PC-9 (cell line): ENCODE data around the gene EXOSC5. TPM values are rescaled to one million over a fixed set of nuclear protein-coding genes. Genes with fewer than 3 reads are reported as not detected.

Experiments
- BruUV-seq: library from RNA; stranded (reverse); fragments of 400-500 nt; replicated peaks from 2 replicates; lab custom pipeline; 2021; lab: Mats Ljungman, UMichigan
- CTCF ChIA-PET: fragments of 300-600 bp; sonication (Branson Sonifier 250); formaldehyde crosslinking; loops from one replicate; lab custom pipeline; 2022; ENCODE audit warnings: antibody characterized with exemption; lab: Charles Lee
- POLR2A ChIA-PET: fragments of 300-600 bp; sonication (Branson Sonifier 250); formaldehyde crosslinking; loops from one replicate; lab custom pipeline; 2022; ENCODE audit warnings: antibody characterized with exemption; ENCODE audit not compliant: unreplicated experiment; lab: Charles Lee
- DNase-seq, 2 experiments: peaks; one replicate each; pipeline versions ENCODE4 v3.0.0 to v3.0.0-alpha.2; 2015 to 2022; ENCODE audit warnings: mixed read lengths in 1 of 2
- H2AFZ ChIP-seq: fragments of 200-600 bp; sonication (generic); 2 replicates; pipeline ENCODE4 v1.8.1; 2017; ENCODE audit warnings: antibody characterized with exemption
- H3F3A ChIP-seq: fragments of 200-600 bp; sonication (generic); 2 replicates; pipeline ENCODE4 v1.8.1; 2017; ENCODE audit warnings: antibody characterized with exemption, mild to moderate bottlenecking, low read depth; ENCODE audit not compliant: insufficient read depth
- H3K27ac ChIP-seq: fragments of 200-600 bp; sonication (generic); 2 replicates; pipeline ENCODE4 v1.6.1; 2016; ENCODE audit warnings: mixed run types
- H3K27me3 ChIP-seq: fragments of 200-600 bp; sonication (generic); 2 replicates; pipeline ENCODE4 v1.6.1; 2016; ENCODE audit warnings: low read depth, mixed run types; ENCODE audit not compliant: insufficient read depth
- H3K36me3 ChIP-seq: fragments of 200-600 bp; sonication (generic); 2 replicates; pipeline ENCODE4 v1.6.1; 2016; ENCODE audit warnings: low read depth, mixed run types
- H3K4me1 ChIP-seq: fragments of 200-600 bp; sonication (generic); replicated peaks from 2 replicates; pipeline ENCODE4 v1.6.1; 2016; ENCODE audit warnings: mixed run types; ENCODE audit not compliant: insufficient read depth
- H3K4me2 ChIP-seq: fragments of 200-600 bp; sonication (generic); 2 replicates; pipeline ENCODE4 v1.6.1; 2017; ENCODE audit warnings: mixed run types
- H3K4me3 ChIP-seq: fragments of 200-600 bp; sonication (generic); 2 replicates; pipeline ENCODE4 v1.6.1; 2016; ENCODE audit warnings: mixed run types
- H3K79me2 ChIP-seq: fragments of 200-600 bp; sonication (generic); 2 replicates; pipeline ENCODE4 v1.6.1; 2017; ENCODE audit warnings: low read depth, mixed run types
- H3K9me2 ChIP-seq: fragments of 200-600 bp; sonication (generic); 2 replicates; pipeline ENCODE4 v1.8.1; 2017; ENCODE audit warnings: mild to moderate bottlenecking; ENCODE audit not compliant: insufficient read depth
- H3K9me3 ChIP-seq: fragments of 200-600 bp; sonication (generic); 2 replicates; pipeline ENCODE4 v1.8.1; 2016; ENCODE audit warnings: low read depth; ENCODE audit not compliant: insufficient read depth
- H4K20me1 ChIP-seq: fragments of 200-600 bp; sonication (generic); 2 replicates; pipeline ENCODE4 v1.8.1; 2017; ENCODE audit not compliant: insufficient read depth
- EZH2 ChIP-seq: fragments of 200-600 bp; sonication (generic); IDR thresholded peaks from 2 replicates; pipeline ENCODE4 v1.8.0; 2017; ENCODE audit warnings: antibody characterized with exemption, low read depth
- intact Hi-C: fragments of 100-400 bp; cut with micrococcal nuclease; formaldehyde crosslinking; loops from one replicate; pipeline ENCODE4 v1.10.0; 2022; ENCODE audit not compliant: unreplicated experiment
- total RNA-seq: library from RNA; stranded (reverse); gene quantifications from 2 replicates; pipeline ENCODE4 v1.2.3, GENCODE V29; 2021
- TF ChIP-seq, protein P1 (sequence below): fragments of 200-600 bp; sonication (generic); conservative IDR thresholded peaks from 2 replicates; pipeline ENCODE4 v1.6.1; 2017; ENCODE audit warnings: mixed run types, antibody characterized with exemption, mild to moderate bottlenecking, moderate library complexity

EXOSC5 gene
- total RNA-seq, 1 experiment from 2014 or later = 37.7 TPM

GRCh38 chr19:41416194-41416674, 19.1 kb upstream of the EXOSC5 start:
- no peaks in the 10 kb centered on the region for H3K4me1 ChIP-seq
- no peaks in the 10 kb centered on the region for H3K27me3 ChIP-seq
- no peak overlapping the region for H2AFZ ChIP-seq
- no peak overlapping the region for H3K27ac ChIP-seq
- no peak for TF ChIP-seq EZH2
- TF ChIP-seq, protein P1, sequence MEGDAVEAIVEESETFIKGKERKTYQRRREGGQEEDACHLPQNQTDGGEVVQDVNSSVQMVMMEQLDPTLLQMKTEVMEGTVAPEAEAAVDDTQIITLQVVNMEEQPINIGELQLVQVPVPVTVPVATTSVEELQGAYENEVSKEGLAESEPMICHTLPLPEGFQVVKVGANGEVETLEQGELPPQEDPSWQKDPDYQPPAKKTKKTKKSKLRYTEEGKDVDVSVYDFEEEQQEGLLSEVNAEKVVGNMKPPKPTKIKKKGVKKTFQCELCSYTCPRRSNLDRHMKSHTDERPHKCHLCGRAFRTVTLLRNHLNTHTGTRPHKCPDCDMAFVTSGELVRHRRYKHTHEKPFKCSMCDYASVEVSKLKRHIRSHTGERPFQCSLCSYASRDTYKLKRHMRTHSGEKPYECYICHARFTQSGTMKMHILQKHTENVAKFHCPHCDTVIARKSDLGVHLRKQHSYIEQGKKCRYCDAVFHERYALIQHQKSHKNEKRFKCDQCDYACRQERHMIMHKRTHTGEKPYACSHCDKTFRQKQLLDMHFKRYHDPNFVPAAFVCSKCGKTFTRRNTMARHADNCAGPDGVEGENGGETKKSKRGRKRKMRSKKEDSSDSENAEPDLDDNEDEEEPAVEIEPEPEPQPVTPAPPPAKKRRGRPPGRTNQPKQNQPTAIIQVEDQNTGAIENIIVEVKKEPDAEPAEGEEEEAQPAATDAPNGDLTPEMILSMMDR = no peak
- no peaks in the 10 kb centered on the region for H3K79me2 ChIP-seq
- H3K4me2 ChIP-seq = no peak overlapping the region
- CTCF ChIA-PET = interaction anchor here (0.7 kb wide), 1 partner anchor 580 kb away, joined by 4 read pairs; no protein-coding TSS in a partner anchor
- POLR2A ChIA-PET = no interaction called here
- H3K4me3 ChIP-seq = no peak overlapping the region
- H4K20me1 ChIP-seq = no peaks in the 10 kb centered on the region
- no peaks in the 10 kb centered on the region for H3F3A ChIP-seq
- no peaks in the 10 kb centered on the region for H3K9me3 ChIP-seq
- DNase-seq = no peak
- no TSS peak for BruUV-seq
- 0 out of 2 replicates have a peak, but pooled peaks cover 2% of the 10 kb centered on the region for H3K36me3 ChIP-seq
- no peaks in the 10 kb centered on the region for H3K9me2 ChIP-seq
- intact Hi-C loops = no loop called here

GRCh38 chr19:41415154-41415571, 18.0 kb upstream of the EXOSC5 start:
- H3K36me3 ChIP-seq = 0 out of 2 replicates have a peak, but pooled peaks cover 2% of the 10 kb centered on the region
- CTCF ChIA-PET = no interaction called here
- DNase-seq = no peak

GRCh38 chr19:41414461-41414860, 17.3 kb upstream of the EXOSC5 start:
- Histone ChIP-seq H3K4me3 (no peak overlapping the region), H4K20me1 (no peaks in the 10 kb centered on the region), H3K27ac (no peak overlapping the region), H3K4me2 (no peak overlapping the region), H3K27me3 (no peaks in the 10 kb centered on the region), H2AFZ (no peak overlapping the region), H3K9me3 (no peaks in the 10 kb centered on the region), H3K36me3 (0 out of 2 replicates have a peak, but pooled peaks cover 2% of the 10 kb centered on the region), H3K79me2 (no peaks in the 10 kb centered on the region), H3F3A (no peaks in the 10 kb centered on the region), H3K4me1 (peaks cover under 1% of the 10 kb centered on the region; the same call in 1 of the 2 replicates), H3K9me2 (no peaks in the 10 kb centered on the region)
- CTCF ChIA-PET = interaction anchor here (0.6 kb wide), 1 partner anchor 49 kb away, joined by 6 read pairs; no protein-coding TSS in a partner anchor
- DNase-seq = no peak
- POLR2A ChIA-PET = no interaction called here
- TF ChIP-seq, protein P1 = no peak
- TF ChIP-seq EZH2 = no peak
- no TSS peak for BruUV-seq
- intact Hi-C loops = no loop called here

More at GRCh38 chr19:41415154-41415571, 18.0 kb upstream of the EXOSC5 start:
- no peak overlapping the region for H3K4me3 ChIP-seq
- no peaks in the 10 kb centered on the region for H3K4me1 ChIP-seq
- H3K27ac ChIP-seq = no peak overlapping the region
- intact Hi-C loops = no loop called here
- TF ChIP-seq EZH2 = no peak
- TF ChIP-seq, protein P1 = no peak
- H3K9me2 ChIP-seq = no peaks in the 10 kb centered on the region
- no peaks in the 10 kb centered on the region for H3K79me2 ChIP-seq
- H3K27me3 ChIP-seq = no peaks in the 10 kb centered on the region
- no peak overlapping the region for H2AFZ ChIP-seq
- no peaks in the 10 kb centered on the region for H3F3A ChIP-seq
- H3K9me3 ChIP-seq = no peaks in the 10 kb centered on the region
- H4K20me1 ChIP-seq = no peaks in the 10 kb centered on the region
- BruUV-seq = no TSS peak
- no peak overlapping the region for H3K4me2 ChIP-seq
- POLR2A ChIA-PET = no interaction called here
